ENCODE data around the gene AFG1L.
A peak's percentile ranks its signal among the peaks of the same experiment; 100 is the strongest.
"Not testable (repeated sequence)": the region's sequence is repeated elsewhere in the genome, so short reads cannot be mapped to it uniquely, and the experiment has no call there.

The AFG1L gene

DNA sequence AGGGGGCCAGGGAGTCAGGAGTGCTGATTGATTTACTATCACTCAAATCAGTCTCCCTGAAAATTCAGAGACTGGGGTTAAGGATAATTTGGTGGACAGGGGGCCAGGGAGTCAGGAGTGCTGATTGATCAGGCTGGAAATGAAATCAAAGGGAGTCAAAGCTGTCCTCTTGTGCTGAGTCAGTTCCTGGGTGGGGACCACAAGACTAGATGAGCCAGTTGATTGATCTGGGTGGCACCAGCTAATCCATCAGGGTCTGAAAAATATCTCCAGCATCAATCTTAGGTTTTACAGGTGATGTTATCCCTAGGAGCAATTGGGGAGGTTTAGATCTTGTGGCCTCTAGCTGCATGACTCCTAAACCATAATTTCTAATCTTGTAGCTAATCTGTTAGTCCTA lies 6.1 kb upstream of the AFG1L start:
- no peak for DNase-seq (ENCODE audit: low read depth)

DNA sequence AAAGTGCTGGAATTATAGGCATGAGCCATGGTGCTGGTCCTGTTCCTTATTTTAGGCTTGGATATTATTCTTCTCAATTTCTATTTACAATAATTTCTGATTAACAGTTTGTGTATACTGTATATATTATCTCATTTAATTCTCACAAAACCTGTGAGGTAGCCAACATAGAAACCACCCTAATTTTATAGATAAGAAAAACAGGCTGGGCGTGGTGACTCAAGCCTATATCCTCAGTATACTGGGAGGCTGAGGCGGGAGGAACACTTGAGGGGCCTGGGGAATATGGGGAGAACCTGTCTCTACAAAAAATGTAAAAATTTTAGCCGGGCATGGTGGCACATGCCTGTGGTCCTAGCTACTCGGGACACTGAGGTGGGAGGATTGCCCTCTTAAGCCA lies 3.8 kb upstream of the AFG1L start:
- DNase-seq (ENCODE audit: low read depth): no peak

DNA sequence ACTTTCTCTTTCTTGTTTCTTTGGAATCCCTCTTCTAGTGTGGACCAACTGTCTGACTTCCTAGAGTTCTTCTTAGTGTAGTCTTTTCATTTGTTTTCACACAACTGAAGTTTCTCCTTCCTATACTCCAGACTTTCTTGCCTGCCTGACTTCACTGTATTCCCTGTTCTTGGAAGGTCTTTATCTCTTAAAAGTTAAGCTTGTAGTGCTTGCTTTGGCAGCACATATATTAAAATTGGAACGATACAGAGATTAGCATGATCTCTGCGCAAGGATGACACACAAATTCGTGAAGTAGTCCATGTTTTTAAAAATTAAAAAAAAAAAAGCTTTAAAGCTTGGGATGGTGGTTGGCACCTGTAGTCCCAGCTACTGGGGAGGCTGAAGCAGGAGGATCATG lies 2.3 kb upstream of the AFG1L start:
- DNase-seq (ENCODE audit: low read depth): not testable (repeated sequence)

DNA sequence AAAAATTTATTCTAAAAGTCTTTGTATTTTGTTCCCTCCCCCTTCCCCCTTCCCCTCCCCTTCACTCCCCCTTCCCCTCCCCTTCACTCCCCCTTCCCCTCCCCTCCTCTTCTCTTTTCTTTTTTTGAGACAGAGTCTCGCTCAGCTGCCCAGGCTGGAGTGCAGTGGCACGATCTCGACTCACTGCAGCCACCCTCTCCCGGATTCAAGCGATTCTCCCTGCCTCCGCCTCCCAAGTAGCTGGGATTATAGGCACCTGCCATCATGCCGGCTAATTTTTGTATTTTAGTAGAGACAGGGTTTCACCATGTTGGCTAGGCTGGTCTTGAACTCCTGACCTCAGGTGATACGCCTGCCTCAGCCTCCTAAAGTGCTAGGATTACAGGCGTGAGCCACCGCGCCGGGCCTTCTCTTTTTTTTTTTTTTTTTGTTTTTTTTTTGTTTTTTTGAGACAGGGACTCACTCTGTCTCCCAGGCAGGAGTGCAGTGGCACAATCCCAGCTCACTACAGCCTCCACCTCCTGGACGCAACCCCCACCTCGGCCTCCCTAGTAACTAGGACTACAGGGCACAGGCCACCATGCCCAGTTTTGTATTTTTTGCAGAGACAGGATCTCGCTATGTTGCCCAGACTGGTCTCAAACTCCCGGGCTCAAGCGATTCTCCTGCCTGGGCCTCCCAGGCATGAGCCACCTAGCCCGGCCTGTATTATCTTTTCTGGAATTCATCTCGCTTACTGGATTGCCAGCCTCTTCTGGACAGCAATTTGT lies 1.1 kb upstream of the AFG1L start:
- DNase-seq (ENCODE audit: low read depth): no peak

DNA sequence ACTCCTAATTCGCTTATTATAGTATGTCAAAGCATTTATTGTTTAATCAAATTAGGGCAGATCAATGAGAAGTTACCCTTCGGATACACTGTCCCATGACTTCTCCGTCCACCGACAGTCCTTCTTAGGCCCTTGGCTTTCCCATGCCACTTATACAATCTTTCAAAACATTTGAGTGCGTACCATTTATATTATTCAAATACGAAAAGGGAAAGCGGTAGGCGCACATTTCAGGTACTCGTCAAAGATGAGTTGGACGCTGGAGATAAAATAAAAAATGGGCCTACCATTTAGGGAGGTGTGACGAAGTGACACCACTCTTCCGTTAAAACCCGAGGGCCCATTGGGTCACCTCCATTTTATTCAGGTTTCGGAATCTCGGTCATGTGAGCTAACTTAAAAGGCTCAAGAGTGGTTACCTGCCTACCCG lies 542 bp upstream of the AFG1L start:
- DNase-seq (ENCODE audit: low read depth): no peak

DNA sequence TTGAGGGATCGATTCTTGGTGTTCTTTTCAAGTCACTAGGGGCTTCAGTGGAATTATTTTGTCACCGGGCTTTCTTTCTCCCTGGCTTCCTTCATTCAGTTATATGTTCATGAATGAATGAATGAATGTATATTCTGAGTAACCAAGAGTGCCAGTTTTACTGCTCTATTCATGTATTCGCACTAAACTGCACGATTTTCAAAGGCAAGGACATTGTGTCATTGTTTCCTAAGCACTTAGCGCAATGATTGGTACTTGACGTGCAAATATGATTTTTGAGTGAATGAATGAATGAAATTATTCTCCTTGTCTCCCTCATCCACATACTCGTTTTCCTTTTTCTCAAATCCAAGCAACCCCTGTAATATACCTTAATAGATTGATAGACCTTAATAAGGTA lies 822 bp downstream of the AFG1L start:
- DNase-seq (ENCODE audit: low read depth): no peak

DNA sequence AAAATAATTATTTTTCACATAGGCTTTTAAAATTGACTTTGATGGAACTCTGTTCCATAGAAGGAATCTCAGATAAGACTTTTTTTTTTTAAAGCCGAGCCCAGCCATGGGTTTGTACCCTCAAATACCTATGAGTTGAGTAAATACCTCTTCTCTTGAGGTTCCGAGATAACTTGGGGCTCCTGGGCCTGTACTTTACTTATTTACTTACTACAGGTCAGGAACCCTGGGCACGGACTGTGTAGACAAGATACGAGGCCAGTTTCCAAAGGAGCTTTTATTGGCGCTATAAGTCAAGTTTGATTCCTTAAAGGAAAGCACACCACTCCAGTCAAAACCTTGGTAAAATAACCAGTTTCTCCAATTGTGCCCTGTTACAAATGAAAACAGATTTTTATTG lies 7.5 kb downstream of the AFG1L start:
- DNase-seq (ENCODE audit: low read depth): peak; percentile 11

DNA sequence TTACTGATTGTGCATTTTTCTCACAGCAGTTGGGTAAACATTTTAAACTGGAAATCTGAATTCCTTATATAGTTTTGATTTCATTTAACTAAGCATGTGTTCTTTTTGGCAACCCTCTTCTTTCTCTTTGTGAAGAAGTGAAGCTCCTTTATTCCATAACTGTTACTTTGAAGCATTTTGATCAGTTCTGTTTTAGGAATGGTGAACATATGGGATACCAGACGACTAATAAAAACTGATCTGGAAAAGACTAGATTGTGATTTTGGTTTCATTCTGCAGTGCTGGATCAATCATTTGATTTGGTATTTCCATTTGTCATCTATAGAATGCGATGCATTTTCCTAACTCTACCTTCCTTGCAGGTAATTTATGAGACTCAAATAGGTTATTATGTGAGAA lies 9.8 kb downstream of the AFG1L start:
- DNase-seq (ENCODE audit: low read depth): no peak

DNA sequence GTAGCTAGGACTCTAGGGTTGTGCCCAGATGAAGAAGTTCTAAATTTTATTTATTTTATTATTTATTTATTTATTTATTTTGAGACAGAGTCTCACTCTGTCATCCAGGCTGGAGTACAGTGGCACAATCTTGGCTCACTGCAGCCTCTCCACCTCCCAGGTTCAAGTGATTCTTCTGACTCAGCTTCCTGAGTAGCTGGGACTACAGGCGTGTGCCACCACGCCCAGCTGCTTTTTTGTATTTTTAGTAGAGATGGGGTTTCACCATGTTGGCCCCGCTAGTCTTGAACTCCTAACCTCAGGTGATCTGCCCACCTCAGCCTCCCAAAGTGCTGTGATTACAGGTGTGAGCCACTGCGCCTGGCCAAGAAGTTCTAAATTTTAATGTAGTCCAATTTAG lies 13.8 kb downstream of the AFG1L start:
- not testable (repeated sequence) for DNase-seq (ENCODE audit: low read depth)

DNA sequence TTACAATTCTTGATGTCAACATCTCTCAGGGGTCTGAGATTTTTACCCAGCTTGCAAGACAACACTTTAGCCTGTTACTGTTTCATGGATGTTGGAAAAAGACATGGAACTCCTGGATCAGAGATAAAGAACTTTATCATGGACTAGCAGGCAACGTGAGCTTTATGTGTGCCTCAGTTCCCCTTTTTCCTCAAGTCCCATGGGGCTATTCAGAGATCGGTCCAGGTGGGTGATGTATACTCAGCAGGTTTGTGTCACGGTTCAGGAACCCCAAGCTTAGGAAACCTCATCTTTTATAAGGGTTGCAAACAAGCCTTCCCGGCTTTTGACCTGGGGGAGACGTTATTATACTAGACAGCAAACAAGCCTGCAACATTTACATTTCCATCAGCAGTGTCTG lies 15.0 kb downstream of the AFG1L start:
- no peak for DNase-seq (ENCODE audit: low read depth)

DNA sequence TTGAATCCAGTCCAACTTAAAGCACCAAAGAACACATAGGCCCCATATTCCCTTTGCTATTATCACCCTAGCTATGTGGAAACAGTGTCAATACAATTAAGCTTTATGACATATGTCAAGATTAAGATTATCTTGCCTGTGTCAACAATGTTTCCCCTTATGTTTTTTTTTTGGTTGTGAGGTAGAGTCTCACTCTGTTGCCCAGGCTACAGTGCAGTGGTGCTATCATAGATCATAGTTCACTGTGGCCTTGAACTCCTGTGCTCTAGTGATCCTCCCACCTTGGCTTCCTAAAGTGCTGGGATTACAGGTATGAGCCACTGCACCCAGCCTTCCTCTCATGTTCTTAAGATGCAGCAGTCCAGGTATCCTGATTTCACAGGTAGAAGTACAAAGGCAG lies 17.8 kb downstream of the AFG1L start:
- DNase-seq (ENCODE audit: low read depth): no peak

DNA sequence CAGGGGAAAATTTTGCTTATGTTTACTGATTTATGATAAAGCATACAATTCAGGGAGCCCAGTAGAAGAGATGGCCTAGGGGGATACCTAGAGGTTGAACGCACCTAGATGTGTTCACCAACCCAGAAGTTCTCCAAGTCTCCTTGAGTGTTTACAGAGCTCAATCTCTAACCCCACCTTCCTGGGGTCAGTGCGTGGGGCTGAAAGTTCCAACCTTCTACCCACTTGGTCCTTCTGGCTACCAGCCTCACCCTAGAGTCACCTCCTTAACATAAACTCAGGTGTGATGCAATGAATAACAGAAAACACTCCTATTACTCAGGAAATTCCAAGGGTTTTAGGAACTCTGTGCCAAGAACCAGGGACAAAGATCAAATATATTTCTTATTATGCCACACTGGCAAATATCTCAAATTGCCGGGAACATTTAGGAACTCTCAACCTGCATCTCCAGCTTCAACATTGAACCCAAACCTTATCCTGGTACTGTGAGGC lies 26.4 kb downstream of the AFG1L start:
- peak; percentile 7 for DNase-seq (ENCODE audit: low read depth)

DNA sequence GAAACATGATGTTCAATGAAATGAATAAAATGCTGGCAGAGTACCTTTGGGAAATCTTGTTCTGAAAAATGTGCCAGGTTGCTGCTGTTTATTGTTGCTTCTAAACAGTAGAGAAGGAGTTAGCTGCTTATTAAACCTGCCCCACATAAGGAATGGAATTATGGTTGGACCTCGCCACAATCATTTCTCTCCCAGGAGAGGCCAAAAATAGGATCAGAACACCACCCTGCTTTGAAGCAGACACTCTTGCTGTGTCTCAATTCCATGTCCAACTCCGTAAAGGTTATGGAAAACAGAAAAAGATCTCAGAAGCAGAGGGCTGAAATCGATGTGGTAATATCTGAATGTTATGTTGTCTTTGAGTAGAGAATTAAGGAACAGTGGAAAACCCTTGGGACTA lies 27.9 kb downstream of the AFG1L start:
- DNase-seq (ENCODE audit: low read depth): no peak

DNA sequence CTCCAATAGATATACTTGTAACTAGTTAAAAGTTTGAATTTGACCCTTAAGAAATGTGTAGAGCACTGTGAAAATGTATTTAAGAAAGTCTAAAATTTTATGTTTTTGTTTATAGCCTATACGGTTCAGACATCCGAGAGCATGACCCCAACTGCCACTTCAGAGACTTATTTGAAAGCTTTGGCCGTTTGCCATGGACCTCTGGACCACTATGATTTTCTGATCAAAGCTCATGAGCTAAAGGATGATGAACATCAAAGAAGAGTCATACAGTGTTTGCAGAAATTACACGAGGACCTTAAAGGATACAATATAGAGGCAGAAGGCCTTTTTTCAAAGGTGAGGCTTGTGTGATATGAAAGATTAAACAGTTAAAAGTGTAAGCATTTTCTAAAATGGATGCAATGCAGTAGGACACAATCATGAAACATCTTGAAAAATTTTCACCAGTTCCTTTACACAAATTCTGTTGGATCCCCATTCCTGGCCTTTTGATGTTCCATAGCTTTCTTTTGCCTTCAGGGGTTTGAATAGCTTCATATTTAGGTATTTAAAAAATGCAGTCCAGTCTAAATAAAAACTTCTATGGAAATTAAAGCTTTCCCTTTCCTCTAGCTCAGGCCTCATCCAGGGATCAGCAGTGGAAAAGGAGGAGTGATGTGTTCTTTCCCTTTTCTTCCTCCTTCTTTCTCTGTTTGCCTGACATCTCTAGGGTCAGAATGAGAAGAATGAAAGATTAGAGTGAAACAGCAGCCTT lies 29.0 kb downstream of the AFG1L start:
- DNase-seq (ENCODE audit: low read depth): no peak

DNA sequence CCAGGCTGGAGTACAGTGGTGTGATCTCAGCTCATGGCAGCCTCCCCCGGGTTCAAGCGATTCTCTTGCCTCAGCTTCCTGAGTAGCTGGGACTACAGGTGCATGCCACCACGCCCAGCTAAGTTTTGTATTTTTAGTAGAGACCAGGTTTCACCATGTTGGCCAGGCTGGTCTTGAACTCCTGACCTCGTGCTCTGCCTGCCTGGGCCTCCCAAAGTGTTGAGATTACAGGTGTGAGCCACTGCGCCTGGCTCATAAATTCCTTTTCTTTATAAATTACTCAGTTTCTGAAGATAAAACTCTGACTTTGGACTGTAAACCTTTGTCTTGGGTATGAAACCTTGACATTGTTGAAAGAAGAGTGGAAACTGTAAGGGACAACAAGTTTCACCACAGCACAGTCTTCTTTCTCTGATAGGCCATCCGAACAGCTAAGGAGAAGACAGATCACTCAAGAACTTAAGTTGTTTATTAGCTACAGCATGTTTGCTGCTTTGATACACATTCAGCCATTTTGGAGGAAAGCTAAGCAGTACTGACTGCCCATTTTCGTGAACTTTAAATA lies 35.4 kb downstream of the AFG1L start:
- not testable (repeated sequence) for DNase-seq (ENCODE audit: low read depth)

DNA sequence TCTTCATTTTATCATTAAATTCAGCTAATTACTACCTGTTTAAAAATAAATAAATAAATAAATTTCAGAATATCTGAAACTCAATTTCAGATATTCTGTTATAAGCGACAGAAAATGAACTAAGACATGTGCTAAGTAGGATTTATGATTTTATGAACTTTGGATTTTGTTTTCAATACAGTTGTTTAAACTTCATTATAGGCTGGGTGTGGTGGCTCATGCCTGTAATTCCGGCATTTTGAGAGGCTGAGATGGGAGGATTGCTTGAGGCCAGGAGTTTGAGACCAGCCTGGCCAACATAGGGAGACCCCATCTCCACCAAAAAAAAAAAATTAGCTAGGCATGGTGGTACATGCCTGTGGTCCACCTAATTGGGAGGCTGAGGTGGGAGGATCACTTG lies 36.0 kb downstream of the AFG1L start:
- no peak for DNase-seq (ENCODE audit: low read depth)

DNA sequence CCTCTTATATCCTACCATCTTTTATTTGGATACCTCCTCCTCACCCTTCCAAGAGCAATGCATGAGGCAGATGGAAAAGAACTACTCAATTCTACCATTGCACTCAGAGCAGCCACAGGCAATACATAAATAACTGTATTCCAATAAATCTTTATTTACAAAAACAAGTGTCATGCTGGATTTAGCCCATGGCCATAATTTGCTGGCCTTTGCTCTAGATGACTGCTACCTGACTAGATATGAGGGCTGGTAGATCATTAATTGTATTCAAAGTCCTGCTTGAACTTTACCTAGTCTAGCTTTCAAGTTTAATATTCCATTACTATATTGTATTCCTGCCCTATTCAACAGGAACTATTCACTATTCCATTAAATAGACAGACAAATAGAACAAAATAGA lies 37.1 kb downstream of the AFG1L start:
- DNase-seq (ENCODE audit: low read depth): no peak

DNA sequence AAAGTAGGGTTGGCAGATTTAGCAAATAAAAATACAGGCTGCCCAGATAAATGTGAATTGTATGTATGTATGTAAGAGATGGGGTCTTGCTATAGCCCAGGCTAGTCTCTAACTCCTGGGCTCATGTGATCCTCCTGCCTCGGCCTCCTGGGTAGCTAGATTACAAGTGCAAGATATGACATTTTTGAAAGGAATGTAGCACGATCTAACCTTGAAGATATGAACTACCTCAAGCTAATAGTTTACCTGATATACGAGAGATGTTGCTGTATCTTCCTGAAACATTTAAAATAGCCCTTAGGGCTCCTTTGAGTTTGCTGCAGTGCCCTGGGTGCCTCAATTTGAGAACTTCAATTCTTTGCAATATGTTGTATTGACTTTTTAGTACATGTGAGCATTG lies 42.1 kb downstream of the AFG1L start:
- DNase-seq (ENCODE audit: low read depth): no peak

DNA sequence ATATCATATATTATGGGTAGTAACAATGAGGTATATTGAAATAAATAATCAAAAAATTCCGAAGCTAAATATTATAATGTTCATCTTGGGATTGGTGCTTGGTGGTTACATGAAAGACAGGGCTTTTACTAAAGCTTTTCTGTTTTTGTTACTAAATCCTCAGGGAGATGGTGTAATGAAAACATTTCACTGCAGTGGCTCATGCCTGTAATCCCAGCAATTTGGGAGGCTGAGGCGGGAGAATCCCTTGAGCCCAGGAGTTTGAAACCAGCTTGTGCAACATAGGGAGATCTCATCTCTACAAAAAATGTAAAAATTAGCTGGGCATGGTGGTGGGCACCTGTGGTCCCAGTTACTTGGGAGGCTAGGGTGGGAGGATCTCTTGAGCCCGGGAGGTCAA lies 42.9 kb downstream of the AFG1L start:
- no peak for DNase-seq (ENCODE audit: low read depth)

DNA sequence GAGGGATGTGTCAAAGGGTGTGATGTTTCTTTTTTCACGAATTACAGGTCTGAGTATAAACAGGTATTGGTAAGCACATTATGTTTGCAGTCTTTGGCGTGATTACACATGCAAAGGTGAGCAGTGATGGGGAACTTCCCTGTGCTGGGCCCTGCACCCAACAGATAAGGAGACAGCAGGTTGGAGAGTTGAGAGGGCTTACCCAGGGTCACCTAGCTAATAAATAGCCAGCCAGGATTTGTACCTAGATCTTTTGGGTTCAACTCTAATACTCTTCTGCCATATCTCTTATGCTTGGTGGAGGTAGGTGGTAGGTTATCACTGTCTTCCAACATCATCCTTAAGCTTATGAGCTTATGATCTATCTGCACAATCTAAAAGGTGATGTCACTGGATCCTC lies 46.5 kb downstream of the AFG1L start:
- DNase-seq (ENCODE audit: low read depth): no peak

DNA sequence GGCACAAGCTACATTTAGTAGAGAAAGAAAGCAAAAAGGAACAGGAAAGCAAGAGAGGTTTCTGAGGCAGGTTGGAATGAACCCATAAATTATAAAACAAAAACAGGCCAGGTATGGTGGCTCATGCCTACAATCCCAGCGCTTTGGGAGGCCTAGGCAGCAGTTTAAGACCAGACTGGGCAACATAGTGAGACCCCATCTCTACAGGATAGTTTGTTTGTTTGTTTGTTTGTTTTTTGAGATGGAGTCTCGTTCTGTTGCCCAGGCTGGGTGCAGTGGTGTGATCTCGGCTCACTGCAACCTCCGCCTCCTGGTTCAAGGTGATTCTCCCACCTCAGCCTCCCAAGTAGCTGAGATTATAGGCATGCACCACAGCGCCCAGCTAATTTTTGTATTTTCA lies 49.0 kb downstream of the AFG1L start:
- no peak for DNase-seq (ENCODE audit: low read depth)

DNA sequence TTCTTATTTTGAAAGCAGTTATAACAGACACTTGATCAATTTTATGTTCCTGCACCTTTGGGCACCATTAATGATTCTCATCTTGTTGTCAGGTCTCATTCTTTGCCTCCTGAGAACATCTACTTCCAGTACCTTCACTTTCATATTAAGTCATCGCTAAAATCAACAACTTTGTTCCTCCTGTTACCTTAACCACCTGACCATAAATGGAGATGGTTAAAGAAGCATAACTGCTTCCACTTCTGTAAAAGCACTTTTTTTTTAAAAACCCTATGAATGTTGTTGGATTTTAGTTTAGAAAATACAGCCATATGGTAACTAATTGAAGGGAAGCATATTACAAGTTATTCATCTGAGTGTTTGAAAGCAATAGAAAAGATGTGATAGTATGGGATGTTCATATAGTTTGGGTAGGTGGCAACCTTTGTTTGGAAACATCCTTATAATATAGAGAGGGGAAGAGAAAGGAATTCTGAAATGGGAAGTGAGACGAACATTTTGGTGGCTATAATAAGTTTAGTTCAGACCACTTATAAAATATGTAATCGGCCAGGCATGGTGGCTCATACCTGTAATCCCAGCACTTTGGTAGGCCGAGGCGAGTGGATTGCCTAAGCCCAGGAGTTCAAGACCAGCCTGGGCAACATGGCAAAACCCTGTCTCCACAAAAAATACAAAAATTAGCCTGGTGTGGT lies 53.9 kb downstream of the AFG1L start:
- DNase-seq (ENCODE audit: low read depth): no peak

DNA sequence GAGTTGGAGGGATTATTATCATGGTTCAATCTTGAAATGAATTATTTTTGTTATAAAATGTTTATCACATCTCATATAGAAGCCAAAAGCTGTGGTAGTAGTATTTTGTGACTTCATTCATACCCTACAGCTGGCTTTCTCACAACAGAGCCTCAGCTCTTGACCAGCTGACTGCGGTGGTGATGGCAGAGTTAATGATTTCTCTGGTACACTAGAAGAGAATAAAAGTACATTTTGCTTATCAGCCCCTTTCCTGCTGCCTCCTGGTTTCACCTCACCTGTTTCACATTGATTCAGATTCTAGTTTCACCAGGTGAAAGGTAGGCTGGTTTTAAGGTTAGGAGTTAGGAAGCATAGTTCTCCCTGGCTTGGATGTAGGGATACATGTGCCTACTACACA lies 55.7 kb downstream of the AFG1L start:
- DNase-seq (ENCODE audit: low read depth): no peak
